ENCODE measurements around the gene RNF169.

- TF ChIP-seq CTCF (IDR thresholded peaks at IDR 0.05) (no peak), POLR2A (IDR thresholded peaks at IDR 0.05) (no peak), POLR2AphosphoS5 (IDR thresholded peaks at IDR 0.05) (no peak)
Observed at GRCh38 chr11:74840486-74840885, 91.8 kb downstream of the RNF169 start.

All from breast epithelium (tissue), 3 donors.